GM12892 (cell line): ENCODE data around the gene CCDC134.

Experiments used
- POLR2AphosphoS5 ChIP-seq: IDR thresholded peaks from 2 replicates; pipeline ENCODE4 v1.6.1; 2011; ENCODE audit warnings: low read depth, low read length, control low read depth
- TAF1 ChIP-seq: IDR thresholded peaks from 2 replicates; pipeline ENCODE4 v1.6.1; 2011; ENCODE audit warnings: low read depth, mild to moderate bottlenecking, control low read depth, low read length, borderline replicate concordance

GRCh38 chr22:41793871-41794270, 6.6 kb upstream of the CCDC134 start:
- TF ChIP-seq TAF1, result no peak
- TF ChIP-seq POLR2AphosphoS5, result no peak
